ENCODE data around the gene FLT4.

The FLT4 gene

DNA sequence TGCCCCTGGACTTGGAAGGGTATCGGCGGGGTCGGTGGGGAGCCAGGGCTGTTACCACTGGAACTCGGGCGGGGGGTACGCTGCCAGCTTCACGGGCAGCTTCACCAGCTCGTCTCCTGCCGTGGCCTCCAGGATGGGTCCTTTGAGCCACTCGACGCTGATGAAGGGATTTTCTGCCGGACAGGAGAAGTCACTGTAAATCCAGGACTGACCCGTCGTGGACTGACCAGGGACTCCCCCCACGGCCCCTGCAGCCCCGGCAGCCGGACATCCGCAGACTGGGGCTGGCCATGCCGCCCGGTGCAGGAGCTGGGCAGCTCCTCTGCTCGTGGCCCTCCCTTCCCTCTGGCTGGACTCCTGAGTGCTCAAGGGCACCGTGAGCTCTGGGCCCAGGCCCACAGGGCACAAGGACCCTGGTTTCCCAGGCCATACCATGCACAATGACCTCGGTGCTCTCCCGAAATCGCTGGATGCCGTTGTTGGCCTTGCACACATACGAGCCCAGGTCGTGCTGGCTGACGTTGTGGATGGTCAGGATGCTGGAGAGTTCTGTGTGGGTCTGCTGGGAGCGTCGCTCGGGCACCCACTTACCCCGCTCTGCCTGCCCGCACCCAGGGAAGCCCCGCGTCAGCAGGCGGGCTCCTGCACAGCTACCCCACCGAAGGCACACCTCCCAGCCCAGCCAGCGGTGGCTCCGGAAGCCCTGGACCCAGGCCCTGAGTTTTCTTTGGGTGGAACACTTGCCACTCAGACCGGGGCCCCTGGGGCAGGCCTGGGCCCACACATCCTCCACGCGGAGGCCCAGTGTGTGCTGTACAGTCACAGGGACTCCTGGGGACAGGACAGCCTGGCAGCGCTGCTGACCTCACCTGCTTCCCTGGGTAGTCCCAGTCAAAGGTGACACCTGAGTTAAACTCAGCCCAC is 20.3 kb downstream of the FLT4 start:
- Mint-ChIP-seq H3K27ac (no peak overlapping the region), H3K4me1 (ENCODE audit: low read depth) (no peaks in the 10 kb centered on the region), H3K36me3 (ENCODE audit: low read depth) (no peaks in the 10 kb centered on the region), H3K27me3 (ENCODE audit: low read depth) (no peaks in the 10 kb centered on the region), H3K9me3 (no peaks in the 10 kb centered on the region), H3K4me3 (no peak overlapping the region)

DNA sequence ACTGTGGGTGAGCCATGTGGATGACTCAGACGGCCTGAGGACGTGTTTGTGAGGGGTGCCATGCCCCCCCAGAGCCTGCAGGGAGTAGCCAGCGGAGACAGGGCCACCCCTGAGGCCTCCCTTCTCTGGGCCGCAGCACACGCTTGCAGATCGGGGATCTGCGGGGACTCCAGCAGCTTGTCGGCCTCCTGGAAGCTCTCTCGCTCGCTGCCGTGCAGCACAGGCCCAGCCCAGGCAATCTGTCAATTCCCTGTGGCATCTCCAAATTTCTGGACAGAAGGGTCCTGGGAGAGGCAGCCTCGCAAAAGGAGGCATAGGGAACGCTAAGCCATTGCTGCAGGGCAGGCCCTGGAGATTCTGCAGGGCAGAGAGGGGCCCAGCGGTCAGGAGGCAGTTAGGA is 21.2 kb downstream of the FLT4 start:
- H3K4me1 Mint-ChIP-seq (ENCODE audit: low read depth) = no peaks in the 10 kb centered on the region
- no peaks in the 10 kb centered on the region for H3K9me3 Mint-ChIP-seq
- H3K36me3 Mint-ChIP-seq (ENCODE audit: low read depth) = no peaks in the 10 kb centered on the region
- no peak overlapping the region for H3K27ac Mint-ChIP-seq
- no peak overlapping the region for H3K4me3 Mint-ChIP-seq
- no peaks in the 10 kb centered on the region for H3K27me3 Mint-ChIP-seq (ENCODE audit: low read depth)

DNA sequence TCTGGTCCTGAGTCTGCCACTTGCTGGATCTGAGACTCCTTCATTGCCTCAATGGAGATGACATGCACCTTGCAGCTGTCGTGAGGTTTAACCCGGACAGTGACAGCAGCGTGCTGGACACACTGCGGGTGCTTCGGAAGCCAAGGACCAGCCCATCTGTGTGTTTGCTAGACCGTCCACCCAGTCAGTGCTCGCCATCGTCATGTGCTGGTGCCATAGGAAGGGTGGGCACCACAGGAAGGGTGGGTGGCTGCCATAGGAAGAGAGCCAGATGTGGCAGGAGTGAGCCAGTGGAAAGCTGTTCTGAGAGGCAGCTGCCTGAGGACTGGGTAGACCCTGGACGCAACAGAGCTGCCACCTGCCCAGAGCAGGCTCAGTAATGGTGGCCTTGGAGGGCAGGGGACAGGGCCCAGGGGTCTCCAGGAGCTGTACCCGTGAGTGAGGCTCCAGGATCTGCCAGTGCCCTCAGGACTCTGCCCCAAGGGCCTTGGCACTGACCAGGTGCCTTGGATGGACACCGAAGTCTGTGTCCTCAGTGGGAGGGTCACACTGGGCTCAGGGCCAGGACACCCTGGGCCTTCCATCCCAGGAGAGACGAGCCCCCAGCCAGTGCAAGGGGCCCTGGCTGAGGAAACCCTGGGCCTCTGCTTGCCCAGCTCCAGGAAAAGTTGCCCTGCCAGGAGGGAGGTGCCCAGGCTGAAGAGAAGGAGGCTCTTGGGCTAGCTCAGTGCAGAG is 21.8 kb downstream of the FLT4 start:
- Mint-ChIP-seq H3K4me1 (ENCODE audit: low read depth) (no peaks in the 10 kb centered on the region), H3K27ac (no peak overlapping the region), H3K9me3 (no peaks in the 10 kb centered on the region), H3K27me3 (ENCODE audit: low read depth) (no peaks in the 10 kb centered on the region), H3K4me3 (no peak overlapping the region), H3K36me3 (ENCODE audit: low read depth) (no peaks in the 10 kb centered on the region)

DNA sequence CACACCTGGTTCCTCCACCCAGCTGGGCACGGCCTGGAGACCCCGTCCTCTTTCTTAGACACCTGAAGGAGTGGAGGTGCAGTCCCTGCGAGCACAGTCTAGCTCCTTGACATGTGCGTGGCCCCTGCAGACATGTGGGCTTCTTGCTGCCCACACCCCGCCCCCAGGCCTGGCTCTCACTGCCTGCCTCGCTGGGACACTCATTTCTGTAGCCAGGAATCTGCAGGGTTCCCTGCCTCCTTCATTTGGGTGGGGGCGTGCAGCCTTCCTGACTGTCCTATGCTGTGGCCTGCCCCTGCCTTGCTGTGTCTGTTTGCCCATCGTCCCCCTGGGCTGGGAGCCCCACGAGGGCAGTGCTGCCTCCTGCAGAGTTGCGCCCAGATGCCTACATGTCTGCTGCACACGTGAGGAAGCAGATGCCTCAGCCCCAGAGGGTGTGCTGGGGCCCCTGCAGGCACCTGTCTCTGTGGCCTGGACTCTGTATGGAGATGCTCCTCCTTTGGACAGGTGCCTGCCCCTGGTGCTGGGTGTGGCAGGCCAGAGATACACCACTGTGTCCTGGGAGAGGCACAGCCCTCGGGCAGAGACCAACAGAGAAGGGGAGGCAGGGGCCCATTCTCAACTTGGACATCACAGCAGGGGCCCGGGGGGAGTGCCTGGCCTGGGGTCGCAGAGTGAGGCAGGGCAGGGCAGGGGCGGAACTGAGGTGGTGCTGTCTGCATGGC is 22.6 kb downstream of the FLT4 start:
- H3K27me3 Mint-ChIP-seq (ENCODE audit: low read depth) = no peaks in the 10 kb centered on the region
- no peak overlapping the region for H3K4me3 Mint-ChIP-seq
- no peaks in the 10 kb centered on the region for H3K36me3 Mint-ChIP-seq (ENCODE audit: low read depth)
- H3K27ac Mint-ChIP-seq = no peak overlapping the region
- H3K4me1 Mint-ChIP-seq (ENCODE audit: low read depth) = no peaks in the 10 kb centered on the region
- H3K9me3 Mint-ChIP-seq = no peaks in the 10 kb centered on the region

DNA sequence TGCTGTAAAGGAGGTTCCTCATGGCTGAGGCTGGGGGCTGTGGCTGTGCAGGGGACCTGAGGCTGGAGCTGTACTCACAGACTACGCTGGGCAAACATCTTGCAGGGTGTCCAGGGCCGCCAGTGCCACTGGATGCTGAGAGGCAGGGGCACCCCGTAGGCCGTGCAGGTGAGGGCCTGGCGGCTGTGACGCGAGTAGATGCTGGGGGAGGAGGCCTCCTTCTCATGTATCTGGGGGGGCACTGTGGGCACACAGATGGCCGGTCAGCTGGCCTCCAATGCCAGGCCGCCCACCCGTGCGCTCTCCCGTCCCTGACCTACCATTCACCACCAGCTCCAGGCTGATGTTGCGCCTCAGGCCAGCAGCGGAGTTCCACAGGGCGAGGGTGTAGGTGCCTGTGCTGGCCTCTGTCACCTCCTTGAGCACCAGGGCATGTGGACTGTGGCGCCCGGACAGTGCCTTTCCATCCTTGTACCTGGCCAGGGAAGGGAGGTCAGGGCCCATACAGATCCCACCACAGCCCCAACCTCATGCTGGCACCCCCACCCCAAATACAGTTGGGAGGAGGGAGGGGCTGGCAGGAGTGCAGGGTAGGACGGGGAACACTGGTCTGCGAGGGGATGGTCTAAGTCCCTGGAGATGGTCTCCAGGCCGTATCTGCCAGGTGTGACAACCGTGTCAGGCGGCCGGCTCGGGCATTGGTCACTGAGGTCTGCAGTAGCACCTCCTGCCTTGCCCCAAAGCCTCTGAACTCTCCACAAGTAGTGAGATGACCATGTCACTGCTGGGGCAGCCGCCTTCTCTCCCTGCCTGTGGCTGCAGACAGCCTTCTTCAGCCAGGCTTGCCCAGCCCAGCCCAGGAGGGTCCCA is 23.4 kb downstream of the FLT4 start:
- no peaks in the 10 kb centered on the region for H3K9me3 Mint-ChIP-seq
- no peaks in the 10 kb centered on the region for H3K36me3 Mint-ChIP-seq (ENCODE audit: low read depth)
- no peaks in the 10 kb centered on the region for H3K27me3 Mint-ChIP-seq (ENCODE audit: low read depth)
- no peaks in the 10 kb centered on the region for H3K4me1 Mint-ChIP-seq (ENCODE audit: low read depth)
- no peak overlapping the region for H3K4me3 Mint-ChIP-seq
- H3K27ac Mint-ChIP-seq = no peak overlapping the region

DNA sequence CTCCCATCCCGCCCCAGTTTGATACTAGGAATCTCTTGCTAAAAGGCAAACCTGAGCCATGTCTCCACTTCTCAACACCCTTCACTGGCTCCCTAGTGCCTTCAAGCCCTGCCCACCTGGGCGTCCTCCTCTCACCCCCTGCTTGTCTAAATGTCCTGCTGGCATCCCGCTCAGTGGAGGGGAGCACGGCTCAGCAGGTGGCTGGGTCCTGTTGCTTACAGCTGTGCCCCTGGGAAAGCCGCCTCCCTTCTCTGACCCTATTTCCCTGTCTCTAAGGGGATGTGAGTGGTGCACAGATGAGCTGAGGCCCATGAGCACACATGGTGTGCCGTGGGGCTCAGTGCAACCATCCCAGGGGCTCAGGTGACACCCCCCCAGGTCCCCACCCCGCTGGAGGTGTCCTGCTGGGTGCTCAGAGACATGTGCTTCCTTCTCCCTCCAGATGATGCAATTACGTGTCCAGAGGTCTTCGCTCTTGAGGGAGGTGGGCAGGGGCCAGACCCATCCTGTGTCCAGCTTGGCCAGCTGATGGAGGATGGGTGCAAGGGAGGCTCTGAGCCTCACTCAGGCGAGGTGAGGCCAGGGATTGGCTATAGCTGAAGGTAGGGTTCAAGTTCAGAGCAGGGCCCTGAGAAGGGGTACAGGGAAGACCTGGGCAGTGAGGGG is 24.1 kb downstream of the FLT4 start:
- H3K27ac Mint-ChIP-seq = no peak overlapping the region

DNA sequence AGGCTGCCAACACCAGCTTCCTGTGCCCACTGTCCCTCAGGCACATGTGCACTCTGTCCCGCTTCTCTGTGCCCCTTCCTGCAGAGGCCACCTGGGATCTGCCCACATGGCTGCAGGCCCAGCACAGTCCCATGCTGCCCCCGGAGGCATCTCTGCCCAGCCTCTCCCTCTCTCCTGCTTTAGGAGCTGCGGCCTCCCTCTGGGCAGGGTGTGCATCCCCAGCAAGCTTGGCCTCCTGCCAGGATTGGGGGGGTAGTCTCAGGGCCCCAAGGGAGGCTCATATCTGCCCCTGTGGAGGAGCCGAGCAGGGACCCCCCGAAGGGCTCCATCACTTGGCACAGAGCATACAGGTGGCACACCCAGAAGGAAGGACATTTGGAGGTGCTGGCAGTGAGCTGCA is 24.8 kb downstream of the FLT4 start:
- Mint-ChIP-seq H3K27me3 (ENCODE audit: low read depth) (no peaks in the 10 kb centered on the region), H3K4me3 (no peak overlapping the region), H3K27ac (no peak overlapping the region), H3K9me3 (no peaks in the 10 kb centered on the region), H3K4me1 (ENCODE audit: low read depth) (no peaks in the 10 kb centered on the region), H3K36me3 (ENCODE audit: low read depth) (no peaks in the 10 kb centered on the region)

More for the DNA sequence above, 24.1 kb downstream of the FLT4 start:
- no peaks in the 10 kb centered on the region for H3K27me3 Mint-ChIP-seq (ENCODE audit: low read depth)
- no peaks in the 10 kb centered on the region for H3K9me3 Mint-ChIP-seq
- no peaks in the 10 kb centered on the region for H3K36me3 Mint-ChIP-seq (ENCODE audit: low read depth)
- H3K4me1 Mint-ChIP-seq (ENCODE audit: low read depth) = no peaks in the 10 kb centered on the region
- no peak overlapping the region for H3K4me3 Mint-ChIP-seq

DNA sequence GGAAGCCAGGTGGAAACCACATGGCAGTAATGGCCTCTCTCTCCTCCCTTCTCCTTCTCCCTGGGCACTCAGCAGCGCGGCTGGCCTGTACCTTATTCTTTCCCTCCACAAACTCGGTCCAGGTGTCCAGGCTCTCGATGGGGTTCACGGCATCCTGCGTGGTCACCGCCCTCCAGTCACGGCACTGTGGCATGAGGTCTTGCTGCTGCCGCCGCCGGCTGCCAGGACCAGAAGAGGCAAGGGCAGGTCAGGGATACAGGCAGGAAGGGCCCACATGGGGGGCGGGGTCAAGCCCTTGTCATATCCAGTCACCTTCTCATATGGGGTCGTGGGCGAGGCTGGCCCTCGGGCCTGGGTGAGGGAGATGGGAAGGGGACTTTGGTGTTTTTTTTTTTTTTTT is 25.6 kb downstream of the FLT4 start:
- H3K4me1 Mint-ChIP-seq (ENCODE audit: low read depth) = no peaks in the 10 kb centered on the region
- no peaks in the 10 kb centered on the region for H3K27me3 Mint-ChIP-seq (ENCODE audit: low read depth)
- H3K36me3 Mint-ChIP-seq (ENCODE audit: low read depth) = no peaks in the 10 kb centered on the region
- no peak overlapping the region for H3K27ac Mint-ChIP-seq
- H3K9me3 Mint-ChIP-seq = no peaks in the 10 kb centered on the region
- no peak overlapping the region for H3K4me3 Mint-ChIP-seq

DNA sequence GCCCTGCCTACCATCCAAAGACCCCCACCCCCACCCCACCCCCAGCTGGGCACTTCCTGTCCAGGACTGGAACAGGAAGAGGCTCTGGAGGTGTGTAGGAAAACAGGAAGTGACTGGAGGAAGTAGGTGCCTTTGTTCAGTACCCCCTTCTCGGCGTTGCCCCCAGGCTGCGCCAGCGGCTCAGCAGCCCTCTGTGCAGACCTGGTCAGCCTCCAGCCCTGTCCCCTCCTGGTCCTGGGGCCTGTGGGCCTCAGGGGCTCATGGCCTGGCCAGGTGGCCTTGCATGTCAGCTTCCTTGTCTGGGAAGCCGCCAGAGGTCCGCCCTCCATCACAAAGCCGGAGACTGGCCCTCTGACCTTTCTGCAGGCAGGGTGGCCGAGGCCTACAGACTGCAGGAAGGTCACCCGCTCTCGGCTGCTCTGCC is 26.0 kb downstream of the FLT4 start:
- Mint-ChIP-seq H3K4me3 (no peak overlapping the region), H3K9me3 (no peaks in the 10 kb centered on the region), H3K36me3 (ENCODE audit: low read depth) (no peaks in the 10 kb centered on the region), H3K4me1 (ENCODE audit: low read depth) (no peaks in the 10 kb centered on the region), H3K27me3 (ENCODE audit: low read depth) (peaks cover 1% of the 10 kb centered on the region), H3K27ac (no peak overlapping the region)

DNA sequence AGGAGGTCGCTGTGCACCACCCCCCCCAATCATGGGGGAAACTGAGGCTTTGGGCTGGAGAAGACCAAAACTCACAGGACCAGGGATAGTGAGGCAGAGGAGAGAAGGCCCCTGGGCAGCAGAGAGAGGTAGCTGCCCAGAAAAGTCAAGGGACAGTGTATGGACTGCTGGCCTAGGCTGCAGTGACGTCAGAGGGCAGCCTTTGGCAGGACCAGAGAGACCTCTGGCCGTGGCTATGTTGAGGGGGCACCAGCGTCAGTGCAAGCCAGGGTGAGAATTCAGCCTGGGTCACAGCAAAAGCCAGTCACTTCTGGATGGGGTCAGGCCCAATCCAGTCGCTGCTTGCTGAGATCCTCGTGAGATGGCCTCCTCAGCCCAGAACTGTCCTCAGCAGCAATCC is 26.5 kb downstream of the FLT4 start:
- no peaks in the 10 kb centered on the region for H3K36me3 Mint-ChIP-seq (ENCODE audit: low read depth)
- H3K4me3 Mint-ChIP-seq = no peak overlapping the region
- no peak overlapping the region for H3K27ac Mint-ChIP-seq
- no peaks in the 10 kb centered on the region for H3K9me3 Mint-ChIP-seq
- H3K4me1 Mint-ChIP-seq (ENCODE audit: low read depth) = no peaks in the 10 kb centered on the region
- H3K27me3 Mint-ChIP-seq (ENCODE audit: low read depth) = peaks cover 3% of the 10 kb centered on the region

DNA sequence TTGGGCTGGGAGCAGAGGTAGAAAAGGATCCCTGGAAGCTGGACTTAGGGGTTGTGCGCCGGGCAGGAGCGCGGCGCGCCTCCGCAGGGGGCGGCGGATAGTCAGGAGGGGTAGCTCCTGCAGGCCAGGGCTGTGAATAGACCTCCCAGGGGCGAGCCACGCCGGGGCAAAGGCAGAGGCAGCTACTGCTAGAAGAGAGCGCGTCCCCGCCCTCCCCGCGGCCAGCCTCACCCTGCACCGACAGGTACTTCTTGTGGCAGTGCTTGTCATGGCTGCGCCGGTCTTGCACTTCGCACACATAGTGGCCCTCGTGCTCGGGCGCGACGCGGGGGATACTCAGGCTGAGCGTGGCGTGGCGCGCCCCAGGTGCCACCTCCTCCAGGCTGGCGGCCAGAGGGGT is 28.1 kb downstream of the FLT4 start:
- Mint-ChIP-seq H3K4me3 (no peak overlapping the region), H3K27ac (no peak overlapping the region), H3K36me3 (ENCODE audit: low read depth) (no peaks in the 10 kb centered on the region), H3K27me3 (ENCODE audit: low read depth) (peaks cover 3% of the 10 kb centered on the region), H3K9me3 (no peaks in the 10 kb centered on the region), H3K4me1 (ENCODE audit: low read depth) (no peaks in the 10 kb centered on the region)

DNA sequence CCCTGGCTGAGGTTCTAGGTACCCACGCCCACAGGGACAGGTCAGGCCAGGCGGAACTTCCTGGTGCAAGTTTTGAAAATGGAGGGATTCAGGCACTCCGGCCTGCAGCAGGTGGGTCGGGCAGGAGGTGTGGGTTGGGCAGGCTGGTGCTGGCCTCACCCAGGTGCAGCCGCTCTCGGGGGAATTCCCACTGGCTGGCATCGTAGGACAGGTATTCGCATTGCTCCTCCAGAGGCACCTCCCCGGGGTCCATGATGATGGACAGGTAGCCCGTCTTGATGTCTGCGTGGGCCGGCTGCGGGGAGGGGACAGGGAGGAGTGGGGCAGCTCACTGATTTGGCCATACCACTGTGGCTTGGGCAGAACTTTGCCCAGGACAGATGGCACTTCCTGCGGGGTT is 29.4 kb downstream of the FLT4 start:
- H3K27ac Mint-ChIP-seq = no peak overlapping the region
- H3K27me3 Mint-ChIP-seq (ENCODE audit: low read depth) = peaks cover 3% of the 10 kb centered on the region
- no peak overlapping the region for H3K4me3 Mint-ChIP-seq
- H3K36me3 Mint-ChIP-seq (ENCODE audit: low read depth) = no peaks in the 10 kb centered on the region
- no peaks in the 10 kb centered on the region for H3K9me3 Mint-ChIP-seq
- no peaks in the 10 kb centered on the region for H3K4me1 Mint-ChIP-seq (ENCODE audit: low read depth)

DNA sequence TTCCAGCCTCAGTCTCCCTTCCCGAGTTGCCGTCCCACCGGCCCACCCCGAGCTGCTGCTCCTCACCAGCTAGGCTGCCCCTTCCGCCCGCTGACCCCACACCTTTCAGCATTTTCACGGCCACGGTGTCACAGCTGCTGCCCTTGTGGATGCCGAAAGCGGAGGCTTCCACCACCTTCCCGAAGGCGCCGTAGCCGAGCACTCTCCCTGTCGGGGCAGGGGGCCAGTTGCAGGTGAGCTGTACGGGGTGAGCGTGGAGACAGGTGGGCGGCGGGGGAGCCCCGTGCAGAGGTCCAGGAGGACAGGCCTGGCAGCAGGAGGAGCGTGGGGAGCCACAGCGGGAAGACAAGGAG is 29.9 kb downstream of the FLT4 start:
- peaks cover 3% of the 10 kb centered on the region for H3K27me3 Mint-ChIP-seq (ENCODE audit: low read depth)
- H3K36me3 Mint-ChIP-seq (ENCODE audit: low read depth) = no peaks in the 10 kb centered on the region
- H3K4me1 Mint-ChIP-seq (ENCODE audit: low read depth) = no peaks in the 10 kb centered on the region
- no peak overlapping the region for H3K4me3 Mint-ChIP-seq
- no peaks in the 10 kb centered on the region for H3K9me3 Mint-ChIP-seq
- H3K27ac Mint-ChIP-seq = no peak overlapping the region

All from T-helper 1 cell treated with Interleukin-12 subunit alpha and Interleukin-12 subunit beta and Interleukin-4 antibody, amounts not matched to agents 30 μg/mL and 1 μg/mL, for 36 hours (primary cell).